Fibroblast of skin of back (primary cell): ENCODE data around the gene CRPPA.

Experiments used
- DNase-seq: peaks from one replicate; pipeline ENCODE4 v3.0.0-alpha.2; 2013

The CRPPA gene

DNA sequence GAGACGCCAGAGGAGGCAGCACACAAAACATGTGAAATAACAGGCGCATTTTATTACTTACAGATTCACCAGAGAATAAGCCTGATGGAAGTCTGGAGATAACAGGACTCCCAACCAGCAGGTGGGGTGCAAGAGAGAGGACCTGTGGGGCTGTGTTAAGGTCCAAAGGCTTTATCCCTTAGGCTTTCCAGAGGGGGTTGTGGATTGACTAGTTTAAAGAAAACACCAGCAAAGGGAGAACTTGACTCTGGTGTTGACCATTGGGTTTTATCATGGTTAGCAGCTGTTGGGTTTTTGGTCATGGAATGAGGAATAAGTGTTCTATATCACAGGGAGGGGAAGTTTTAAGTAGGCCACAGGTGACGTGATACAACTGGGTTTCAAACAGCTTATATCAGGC, 1.6 kb upstream of the CRPPA start:
- no peak for DNase-seq

DNA sequence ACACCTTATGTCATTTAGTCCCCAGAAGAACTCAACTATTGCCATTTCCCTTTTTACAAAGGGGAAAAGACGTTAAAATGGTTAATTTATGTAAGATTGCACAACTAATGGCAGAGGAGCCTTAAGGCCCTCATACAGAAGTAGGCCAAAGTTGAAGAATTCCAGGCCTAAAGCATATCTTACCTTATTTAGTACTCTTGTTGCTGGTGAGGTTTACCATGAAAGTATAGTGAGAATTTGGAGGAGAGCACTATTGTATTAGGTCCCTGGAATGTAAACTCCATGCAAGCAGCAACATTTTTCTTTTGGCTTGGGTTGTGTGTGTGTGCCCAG, 731 bp upstream of the CRPPA start:
- peak; percentile 49 for DNase-seq

DNA sequence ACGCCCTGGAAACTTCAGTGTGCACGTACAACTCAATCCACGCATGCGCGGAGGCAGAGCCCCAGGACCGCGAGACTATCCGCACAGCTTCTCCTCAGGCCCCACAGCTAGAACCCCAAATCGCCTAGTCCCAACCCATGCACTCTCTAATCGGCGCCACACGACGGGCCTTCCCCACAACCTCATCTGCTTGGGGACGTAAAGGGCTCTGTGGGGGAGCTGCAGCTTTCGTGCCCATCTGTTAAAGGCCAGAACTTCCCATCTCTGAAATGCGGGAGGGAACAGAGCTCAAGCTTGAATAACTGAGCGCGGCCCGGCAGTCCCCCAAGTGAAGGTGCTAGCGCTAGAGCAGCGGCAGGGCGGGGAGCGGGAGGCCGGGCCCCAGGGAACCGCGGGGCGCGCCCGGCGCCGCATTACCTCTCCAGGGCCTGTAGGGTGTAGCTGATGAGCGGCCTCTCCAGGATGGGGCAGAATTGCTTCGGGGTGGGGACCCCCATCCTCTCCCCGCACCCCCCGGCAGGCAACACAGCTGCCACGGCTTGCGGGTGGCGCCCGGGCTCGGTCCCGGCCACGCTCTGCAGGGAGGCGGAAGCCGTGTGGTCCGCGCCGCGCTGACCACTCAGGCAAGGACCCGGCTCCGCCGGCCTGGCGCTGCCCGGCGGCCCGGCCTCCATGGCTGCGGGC, 547 bp downstream of the CRPPA start:
- DNase-seq = peak; percentile 85

DNA sequence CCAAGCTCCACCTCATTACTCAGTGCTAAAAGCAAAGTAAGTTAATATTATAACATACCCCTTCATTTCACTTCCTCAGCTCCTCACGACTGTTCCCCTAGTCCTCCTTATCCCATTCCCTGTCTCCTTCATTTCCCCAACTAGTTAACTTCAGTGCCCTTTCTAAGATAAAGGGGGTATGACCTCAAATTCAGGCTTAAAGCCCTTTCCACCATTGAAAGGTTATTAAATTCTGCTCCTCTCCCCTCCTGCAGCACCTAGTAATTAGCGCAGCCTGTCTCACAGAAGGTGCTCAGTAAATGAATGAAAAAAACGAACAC, 1.0 kb downstream of the CRPPA start:
- no peak for DNase-seq

DNA sequence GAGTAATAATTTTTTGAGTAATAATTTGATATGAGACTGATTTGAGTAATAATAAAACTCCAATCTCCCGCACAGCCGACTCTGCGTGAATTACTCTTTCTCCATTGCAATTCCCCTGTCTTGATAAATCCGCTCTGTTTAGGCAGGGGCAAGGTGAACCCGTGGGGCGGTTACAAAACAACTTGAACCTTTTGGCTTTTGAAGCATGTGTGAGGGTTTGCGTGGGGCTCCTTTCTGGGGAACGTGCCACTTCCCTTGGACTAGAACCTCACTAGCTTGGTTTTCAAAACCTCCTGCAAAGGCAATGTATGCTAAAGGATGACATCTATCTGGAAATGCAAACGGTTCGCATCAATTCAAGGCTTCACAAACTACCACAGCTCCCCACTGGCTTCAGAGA, 1.5 kb downstream of the CRPPA start:
- no peak for DNase-seq

DNA sequence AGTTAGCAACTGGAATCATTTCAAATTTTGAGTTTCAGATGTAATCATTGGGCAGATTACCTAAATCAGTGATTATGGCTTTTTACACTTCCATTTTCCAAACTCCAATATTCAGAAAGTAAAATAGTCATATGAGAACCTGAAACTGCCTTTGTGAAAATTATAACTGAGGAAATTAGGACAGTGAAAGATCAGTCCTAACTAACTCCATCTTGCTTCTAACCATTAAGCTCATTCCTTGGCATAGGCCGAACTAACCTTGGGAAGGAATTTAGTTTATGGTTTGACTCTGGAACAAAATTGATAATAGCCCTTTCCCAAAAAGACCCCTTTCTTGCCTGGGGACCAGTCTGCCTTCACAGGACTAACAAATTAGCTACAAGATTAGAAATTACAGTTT, 2.2 kb downstream of the CRPPA start:
- no peak for DNase-seq

DNA sequence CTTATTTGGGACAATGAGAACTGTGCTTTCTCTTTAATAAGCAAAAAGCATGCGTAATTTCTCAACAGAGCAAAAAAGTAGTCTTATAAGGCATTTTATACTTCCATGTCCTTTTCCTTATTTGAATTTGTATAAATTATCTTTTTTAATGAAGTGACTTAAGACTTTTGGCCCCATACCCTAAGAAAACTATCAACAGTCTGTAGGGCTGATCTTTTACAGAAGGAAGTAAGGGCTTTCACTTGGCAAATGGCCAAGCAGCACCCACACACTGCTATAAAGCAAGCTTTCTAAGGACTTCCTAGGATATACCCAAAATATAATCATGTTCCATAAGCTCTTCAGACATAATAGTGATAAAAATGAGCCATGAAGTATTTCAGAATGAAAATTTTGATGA, 3.4 kb downstream of the CRPPA start:
- DNase-seq = no peak

DNA sequence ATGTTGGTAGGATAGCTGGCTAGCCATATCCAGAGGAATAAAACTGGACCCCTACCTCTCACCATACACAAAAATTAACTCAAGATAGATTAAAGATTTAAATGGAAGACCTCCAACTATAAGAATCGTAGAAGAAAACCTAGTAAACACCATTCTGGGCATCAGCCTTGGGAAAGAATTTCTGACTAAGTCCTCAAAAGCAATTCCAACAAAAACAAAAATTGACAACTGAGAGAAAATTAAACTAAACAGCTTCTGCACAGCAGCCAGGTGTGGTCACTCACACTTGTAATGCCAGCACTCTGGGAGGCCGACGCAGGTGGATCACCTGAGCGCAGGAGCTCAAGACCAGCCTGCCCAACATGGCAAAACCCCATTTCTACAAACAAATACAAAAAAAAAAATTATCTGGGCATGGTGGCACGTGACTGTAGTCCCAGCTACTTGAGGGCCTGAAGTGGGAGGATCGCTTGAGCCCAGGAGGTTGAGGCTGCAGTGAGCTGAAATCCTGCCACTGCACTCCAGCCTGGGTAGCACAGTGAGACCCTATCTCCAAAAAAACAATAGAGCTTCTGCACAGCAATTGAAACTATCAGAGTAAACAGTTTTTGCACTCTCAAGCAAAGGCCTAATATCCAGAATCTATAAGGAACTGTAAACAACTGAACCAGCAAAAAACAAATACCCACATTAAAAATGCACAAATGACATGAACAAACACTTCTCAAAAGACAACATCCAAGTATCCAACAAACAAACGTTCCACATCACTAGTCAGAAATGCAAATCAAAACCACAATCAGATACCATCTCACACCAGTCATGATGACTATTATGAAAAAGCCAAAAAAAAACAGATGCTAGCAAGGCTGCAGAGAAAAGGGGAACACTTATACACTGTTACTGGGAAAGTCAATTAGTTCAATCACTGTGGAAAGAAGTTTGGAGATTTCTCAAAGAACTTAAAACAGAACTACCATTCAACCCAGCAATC, 4.8 kb downstream of the CRPPA start:
- peak; percentile 76 for DNase-seq

DNA sequence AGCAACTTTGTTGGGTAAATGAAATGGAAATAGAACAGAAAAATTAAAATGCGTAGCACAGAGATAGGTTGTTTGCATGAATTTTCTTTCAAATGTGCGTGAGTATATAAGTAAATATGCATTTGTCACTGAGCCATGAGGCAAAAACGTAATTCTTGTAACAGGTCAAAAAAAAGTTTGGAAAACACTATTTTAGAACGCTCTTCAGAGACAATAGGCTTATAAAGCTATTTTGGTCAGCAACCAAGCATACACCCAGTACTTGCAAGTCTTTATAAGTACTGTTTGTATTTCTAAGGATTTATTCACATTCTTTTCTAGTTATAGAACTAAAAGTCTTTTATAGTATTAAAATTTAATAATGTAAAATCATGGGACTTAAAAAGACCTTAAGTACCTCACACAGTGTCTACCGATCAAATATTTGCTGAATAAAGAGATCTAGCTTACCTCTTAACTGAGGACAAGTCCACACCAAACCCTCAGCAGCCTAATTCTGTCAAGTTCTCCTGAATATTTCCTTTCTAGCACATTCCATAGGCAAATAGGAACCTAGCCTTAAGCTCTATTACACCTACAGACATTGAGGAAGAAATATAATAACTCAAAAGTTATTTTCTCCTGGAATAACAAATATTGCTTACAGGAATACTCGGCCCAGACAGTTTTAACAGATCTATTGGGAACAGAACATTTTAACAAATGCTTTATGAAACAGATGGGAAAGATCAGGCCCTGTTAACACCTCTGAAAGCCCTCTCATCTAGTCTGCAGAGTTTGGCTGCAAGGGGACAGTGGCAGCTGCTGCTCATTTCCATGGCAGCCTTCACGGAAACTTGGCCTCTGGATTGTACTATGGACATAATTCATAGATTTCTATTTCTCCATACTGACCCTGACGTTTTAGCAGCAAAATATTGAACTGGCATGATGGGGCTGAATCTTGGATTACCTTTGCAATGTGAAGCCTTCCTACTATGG, 8.8 kb downstream of the CRPPA start:
- no peak for DNase-seq

DNA sequence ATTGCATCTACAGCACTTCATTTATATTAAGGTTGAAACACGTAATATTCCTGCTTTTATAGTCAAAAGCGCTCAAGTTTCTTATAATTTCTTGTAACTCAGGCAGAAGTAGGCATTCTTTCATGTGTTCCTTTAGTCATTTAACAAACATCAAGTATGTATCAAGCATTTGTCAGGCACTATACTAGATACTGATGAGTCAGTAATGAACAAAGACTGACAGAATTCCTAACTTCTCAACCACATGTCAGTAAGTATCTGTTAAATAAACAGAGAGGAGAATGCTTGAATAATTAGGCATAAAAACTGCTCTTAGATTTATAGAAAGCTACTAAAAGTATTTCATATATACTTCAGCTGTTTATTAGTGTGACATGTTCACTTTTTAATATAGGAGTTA, 9.9 kb downstream of the CRPPA start:
- DNase-seq = peak; percentile 71

DNA sequence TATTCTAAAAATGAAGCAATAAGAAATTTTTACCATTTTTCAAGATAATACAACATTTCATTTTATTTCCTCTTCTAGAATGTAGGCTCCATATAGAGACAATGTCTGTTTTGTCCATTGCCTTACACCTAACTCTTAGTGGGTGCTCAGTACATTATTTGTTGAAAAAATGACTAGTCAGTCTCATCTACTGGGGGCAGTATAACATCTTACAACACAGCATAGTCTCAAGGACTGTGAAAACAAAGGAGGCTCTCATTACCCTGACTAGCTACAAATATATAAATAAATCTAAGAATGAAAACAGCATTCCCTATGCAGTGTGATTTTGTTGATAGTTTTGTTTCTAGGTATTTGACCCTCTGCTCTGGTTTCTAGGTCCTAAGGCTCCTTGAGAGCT, 11.6 kb downstream of the CRPPA start:
- no peak for DNase-seq

DNA sequence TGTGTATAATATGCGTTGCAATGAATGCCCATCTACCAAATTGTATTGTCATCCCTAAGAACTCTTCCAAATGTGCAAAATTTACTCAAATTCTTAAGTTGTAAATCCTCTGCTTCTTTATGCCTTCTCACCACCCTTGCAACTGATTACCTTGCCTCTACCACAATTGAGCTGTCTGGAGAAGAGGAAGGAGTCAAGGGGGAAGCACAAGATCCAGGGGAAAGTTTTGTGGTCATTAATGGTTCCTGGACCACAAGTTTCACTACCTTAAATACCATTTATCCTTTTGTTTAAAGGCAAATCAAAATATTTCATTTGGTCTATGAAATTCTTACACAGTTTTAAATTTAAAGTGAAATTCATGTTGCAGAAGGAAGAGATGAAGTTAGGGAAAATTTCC, 16.7 kb downstream of the CRPPA start:
- no peak for DNase-seq

DNA sequence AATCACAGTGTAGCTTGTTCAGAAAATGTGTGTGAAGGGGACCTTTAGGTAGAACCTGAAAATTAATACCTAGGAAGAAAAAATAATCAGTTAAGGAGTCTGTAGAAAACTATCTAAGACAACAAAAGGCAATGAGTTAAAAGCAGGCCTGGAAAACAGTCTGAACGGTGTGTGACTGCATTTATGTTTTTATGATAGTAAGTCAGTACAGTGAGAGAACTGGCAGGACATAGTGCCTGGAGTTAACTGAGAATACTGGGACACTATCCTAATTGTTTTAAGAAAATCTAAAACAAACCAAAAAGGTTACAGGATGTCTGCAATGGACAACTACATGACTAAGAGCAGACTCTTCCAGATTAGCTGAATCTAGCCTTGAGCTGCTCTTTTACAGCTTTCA, 17.9 kb downstream of the CRPPA start:
- no peak for DNase-seq

DNA sequence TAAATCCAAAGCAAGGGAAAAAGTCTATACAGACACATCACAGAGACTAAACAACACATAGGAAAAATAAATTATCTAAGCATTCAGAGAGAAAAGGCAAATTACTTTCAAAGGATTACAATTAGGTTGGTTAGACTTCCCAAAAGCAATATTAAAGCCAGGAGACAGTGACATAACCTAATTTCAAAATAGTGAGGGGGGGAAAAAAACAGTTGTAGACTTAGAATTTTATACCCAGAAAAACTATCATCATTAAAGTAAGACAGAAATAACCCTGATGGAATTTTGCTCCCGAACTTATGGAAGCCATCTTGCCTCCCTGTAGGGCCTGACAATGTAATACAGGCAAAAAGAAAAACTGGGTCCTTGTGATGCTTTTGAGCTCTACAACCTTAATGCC, 18.4 kb downstream of the CRPPA start:
- DNase-seq = no peak

DNA sequence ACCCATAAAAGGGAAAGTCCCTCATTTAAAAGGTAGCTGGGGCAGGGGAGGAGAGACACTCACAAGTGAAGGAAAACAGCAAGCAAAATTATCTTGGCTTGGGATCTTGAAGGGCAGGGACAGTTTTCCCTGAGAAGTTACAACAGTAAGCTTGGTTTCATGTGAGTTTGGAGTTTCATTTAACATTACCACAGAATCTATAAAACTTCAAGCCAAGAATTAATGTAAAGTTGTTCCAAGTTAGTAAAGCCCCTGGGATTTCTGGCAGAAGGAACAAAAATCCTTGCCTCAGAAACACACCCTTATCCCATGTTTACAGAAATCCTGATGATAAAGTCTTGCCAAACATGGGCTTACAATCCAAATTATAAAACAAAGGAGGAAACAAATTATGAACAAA, 19.2 kb downstream of the CRPPA start:
- no peak for DNase-seq

DNA sequence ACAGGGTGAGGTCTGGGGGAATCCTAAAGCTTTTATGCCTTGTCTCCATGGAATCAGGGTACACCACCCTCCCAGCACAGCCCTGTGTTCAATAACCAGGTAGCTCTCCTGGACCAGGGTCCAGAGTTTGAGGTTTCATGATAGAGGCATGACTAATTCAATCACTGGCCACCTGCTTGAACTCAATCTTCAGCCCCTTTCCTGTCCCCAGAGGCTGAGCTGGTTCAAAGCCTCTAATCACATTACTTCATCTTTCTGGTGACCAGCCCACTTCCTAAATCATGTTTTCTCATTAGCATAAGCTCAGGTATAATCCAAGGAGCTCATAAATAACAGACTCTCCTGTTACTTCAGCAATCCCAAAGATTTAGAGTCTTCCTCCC, 20.5 kb downstream of the CRPPA start:
- no peak for DNase-seq

DNA sequence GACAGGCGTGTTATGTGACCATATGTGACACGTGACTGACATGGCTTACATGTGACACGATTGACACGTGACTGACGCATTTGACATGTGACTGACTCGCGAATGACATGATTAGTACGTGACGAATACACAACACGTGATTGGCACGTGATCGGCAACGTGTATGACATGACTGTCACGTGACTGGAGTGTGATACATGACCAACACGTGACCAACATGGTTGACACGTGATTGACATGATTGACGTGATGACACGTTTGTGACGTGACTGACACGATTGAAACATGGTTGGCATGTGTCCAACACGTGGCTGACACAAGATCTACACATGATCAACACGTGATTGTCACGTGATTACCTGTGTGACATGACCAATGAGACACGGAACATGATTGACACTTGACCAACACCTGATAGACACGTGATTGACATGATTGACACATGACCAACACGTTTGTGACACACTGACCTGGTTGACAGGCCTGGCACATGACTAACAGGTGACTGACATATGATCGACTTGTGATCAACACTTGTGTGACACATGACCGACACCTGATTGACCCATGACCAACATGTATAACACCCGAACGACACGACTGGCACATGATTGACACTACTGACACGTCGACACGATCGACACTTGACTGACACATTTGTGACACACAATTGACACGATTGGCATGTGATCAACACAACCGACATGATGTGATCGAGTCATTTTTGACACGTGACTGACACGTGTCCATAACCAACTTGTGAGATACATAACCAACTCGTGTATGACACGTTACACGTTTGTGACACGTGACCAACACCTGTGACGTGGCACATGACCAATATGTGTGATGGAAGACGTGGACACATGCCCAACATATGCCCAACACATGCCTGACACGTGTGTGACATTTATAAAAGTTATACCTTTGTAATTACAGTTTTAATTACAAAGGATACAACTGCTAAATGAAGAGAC, 21.1 kb downstream of the CRPPA start:
- no peak for DNase-seq

DNA sequence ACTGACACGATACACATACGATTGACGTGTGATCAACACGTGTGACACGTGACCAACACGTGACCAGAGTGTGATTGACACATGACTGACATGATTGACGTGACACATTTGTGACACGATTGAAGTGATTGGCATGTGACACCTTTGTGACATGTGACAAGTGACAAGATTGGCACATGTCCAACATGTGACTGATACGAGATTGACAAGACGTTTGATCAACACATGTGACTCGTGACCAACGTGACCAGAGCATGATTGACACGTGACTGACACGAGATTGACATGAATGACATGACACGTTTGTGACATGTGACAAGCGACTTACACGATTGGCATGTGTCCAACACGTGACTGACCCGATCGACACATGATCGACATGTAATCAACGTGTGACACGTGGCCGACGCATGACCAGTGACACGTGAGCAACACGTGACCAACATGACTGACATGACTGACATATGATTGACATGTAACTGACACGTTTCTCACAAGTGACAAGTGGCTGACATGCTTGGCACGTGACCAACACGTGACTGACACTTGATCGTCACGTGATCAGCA, 22.0 kb downstream of the CRPPA start:
- no peak for DNase-seq

DNA sequence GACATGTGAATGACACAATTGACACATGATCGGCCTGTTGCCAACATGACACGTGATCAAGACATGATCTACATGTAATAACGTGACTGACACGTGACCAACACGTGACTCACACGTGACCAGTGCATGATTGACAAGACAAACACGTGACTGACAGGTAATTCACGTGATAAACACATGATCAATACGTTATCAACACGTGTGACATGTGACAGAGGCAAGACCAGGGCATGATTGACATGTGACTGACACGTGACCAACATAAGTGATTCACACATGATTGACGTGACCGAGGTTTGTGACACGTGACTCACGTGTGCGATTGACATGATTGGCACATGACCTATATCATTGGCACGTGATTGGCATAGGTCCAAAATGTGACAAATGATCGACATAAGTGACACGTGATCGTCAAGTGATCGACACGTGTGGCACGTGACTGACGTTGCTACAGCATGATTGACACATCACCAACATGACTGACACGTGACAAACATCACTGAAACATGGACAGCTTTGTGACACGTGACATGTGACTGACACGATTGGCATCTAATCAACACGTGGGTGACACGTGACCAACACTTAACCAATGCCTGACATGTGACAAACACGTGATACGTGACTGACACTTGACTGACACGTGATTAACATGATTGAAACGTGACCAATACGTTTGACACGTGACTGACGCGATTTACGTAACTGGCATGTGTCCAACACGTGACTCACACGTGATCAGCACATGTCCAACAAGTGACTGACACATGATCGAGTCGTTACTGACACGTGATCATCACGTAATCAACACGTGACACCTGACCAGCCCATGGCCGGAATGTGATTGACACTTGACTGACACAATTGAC, 23.0 kb downstream of the CRPPA start:
- DNase-seq = no peak

DNA sequence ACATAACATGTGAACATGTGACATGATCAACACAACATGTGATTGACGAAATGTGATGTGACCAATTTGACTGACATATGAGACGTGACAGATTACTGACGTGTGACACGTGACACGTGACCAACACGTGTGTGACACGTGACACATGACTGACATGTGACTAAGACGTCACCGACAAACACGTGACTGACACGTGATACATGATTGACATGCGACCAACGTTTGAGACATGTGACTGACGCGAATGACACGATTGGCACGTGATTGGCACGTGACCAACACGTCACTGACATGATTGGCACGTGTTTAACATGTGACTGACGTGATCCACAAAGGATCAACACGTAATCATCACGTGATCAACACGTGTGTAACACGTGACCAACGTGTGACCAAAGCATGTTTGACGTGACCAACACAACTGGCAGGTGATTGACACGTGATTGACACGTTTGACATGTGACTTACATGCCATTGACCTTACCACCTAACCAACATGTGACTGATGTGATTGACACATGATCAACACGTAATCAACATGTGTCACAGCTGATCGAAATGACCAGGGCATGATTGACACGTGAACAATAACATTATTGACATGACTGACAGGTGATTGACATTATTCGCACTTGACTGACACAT, 23.7 kb downstream of the CRPPA start:
- no peak for DNase-seq
